Jurkat, Clone E6-1 (cell line): ENCODE results near the gene ARHGAP26.
"Not testable (repeated sequence)": the region's sequence is repeated elsewhere in the genome, so short reads cannot be mapped to it uniquely, and the experiment has no call there.

ENCODE experiments used
- DNase-seq: peaks from one replicate; pipeline ENCODE4 v3.0.0-alpha.2; 2011; ENCODE audit warnings: low read depth, low spot score
- H3K4me3 ChIP-seq: 2 replicates; pipeline ENCODE4 v1.5.1; 2011; ENCODE audit warnings: mild to moderate bottlenecking, low read length, control low read depth, moderate library complexity

The ARHGAP26 gene

GRCh38 chr5:142962174-142962533, 192.0 kb downstream of the ARHGAP26 start:
- no peak overlapping the region for H3K4me3 ChIP-seq
- no peak for DNase-seq

GRCh38 chr5:142965258-142966120, 195.3 kb downstream of the ARHGAP26 start:
- DNase-seq, result not testable (repeated sequence)

GRCh38 chr5:142966121-142966420, 195.9 kb downstream of the ARHGAP26 start:
- DNase-seq, result no peak
- H3K4me3 ChIP-seq, result no peak overlapping the region

More at GRCh38 chr5:142965258-142966120, 195.3 kb downstream of the ARHGAP26 start:
- H3K4me3 ChIP-seq, result not testable (repeated sequence)

DNA sequence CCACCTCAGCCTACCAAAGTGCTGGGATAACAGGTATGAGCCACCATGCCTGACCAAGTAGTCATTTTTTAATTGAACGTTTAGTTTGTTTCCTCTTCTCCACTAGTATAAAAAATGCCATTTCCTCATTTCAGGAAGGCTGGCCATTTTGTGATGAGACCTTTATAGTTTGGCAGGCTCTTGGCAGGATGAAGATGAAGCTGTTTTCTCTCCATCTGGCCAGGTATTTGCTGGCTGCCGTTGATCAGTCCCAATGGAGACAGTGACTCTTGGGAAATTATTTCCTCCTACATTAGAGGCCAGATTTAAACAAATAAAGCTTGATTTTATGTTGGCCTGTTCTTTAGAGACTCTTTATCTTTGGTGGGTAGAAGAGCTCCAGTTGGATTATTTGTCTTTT, 199.0 kb downstream of the ARHGAP26 start:
- no peak for DNase-seq
- no peak overlapping the region for H3K4me3 ChIP-seq

DNA sequence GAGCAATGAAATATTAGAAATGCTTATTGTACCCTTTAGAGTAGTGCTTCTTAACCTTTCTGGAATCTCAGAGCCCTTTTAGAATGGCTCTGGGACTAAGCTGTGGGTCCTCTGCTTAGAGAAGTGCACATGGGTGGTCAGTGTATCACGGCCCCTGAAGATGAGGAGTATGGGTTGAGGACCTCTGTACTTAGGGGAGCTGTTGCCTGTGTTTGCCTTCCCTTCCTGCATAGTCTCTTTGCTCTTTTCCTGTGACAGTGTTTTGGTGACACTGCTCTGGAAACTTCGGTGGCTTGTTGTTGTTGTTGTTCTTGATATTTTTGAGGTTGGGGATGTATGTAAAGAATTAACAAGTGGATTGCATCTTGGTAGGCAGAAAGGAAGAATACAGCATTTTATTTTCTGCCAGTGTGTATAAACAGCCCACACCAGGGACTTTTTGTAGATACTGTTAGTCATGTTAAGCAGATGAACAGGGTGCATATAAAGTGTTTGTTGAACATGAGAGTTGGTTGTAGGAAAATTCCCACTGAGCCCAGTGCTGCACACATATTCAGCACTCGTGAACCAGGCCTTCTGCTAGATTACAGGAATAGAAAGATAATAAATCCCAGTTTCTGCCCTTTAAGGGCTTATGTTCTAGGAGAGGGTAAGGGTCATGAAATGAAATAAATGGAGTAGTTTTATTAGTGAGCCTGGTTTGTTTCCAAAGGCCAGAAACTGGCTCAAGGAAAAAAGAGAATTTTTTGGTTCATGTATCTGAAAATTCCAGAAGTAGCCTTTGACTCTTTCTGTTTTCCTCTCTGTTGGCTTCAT, 199.7 kb downstream of the ARHGAP26 start:
- no peak for DNase-seq

GRCh38 chr5:142970440-142971030, 200.4 kb downstream of the ARHGAP26 start:
- DNase-seq, result no peak
- no peak overlapping the region for H3K4me3 ChIP-seq

More for the DNA sequence above, 199.7 kb downstream of the ARHGAP26 start:
- H3K4me3 ChIP-seq, result no peak overlapping the region

- no peak for DNase-seq
- no peak overlapping the region for H3K4me3 ChIP-seq
Observed at GRCh38 chr5:142971303-142972013, 201.3 kb downstream of the ARHGAP26 start.

GRCh38 chr5:142972064-142972570, 201.9 kb downstream of the ARHGAP26 start:
- no peak for DNase-seq
- H3K4me3 ChIP-seq, result no peak overlapping the region

- no peak for DNase-seq
Observed at GRCh38 chr5:142973932-142974331, 203.8 kb downstream of the ARHGAP26 start.

GRCh38 chr5:142974409-142974808, 204.2 kb downstream of the ARHGAP26 start:
- no peak for DNase-seq

More at GRCh38 chr5:142973932-142974331, 203.8 kb downstream of the ARHGAP26 start:
- no peak overlapping the region for H3K4me3 ChIP-seq

GRCh38 chr5:142976861-142977260, 206.7 kb downstream of the ARHGAP26 start:
- H3K4me3 ChIP-seq, result no peak overlapping the region
- no peak for DNase-seq

More at GRCh38 chr5:142974409-142974808, 204.2 kb downstream of the ARHGAP26 start:
- H3K4me3 ChIP-seq, result no peak overlapping the region

- DNase-seq, result peak; percentile 74
- H3K4me3 ChIP-seq, result no peak overlapping the region
Observed at GRCh38 chr5:142977363-142978051, 207.3 kb downstream of the ARHGAP26 start.

GRCh38 chr5:142978252-142978651, 208.1 kb downstream of the ARHGAP26 start:
- no peak overlapping the region for H3K4me3 ChIP-seq

GRCh38 chr5:142978726-142979125, 208.5 kb downstream of the ARHGAP26 start:
- H3K4me3 ChIP-seq, result no peak overlapping the region
- DNase-seq, result no peak

More at GRCh38 chr5:142978252-142978651, 208.1 kb downstream of the ARHGAP26 start:
- no peak for DNase-seq

- H3K4me3 ChIP-seq, result no peak overlapping the region
- DNase-seq, result no peak
Observed at GRCh38 chr5:142979636-142980035, 209.5 kb downstream of the ARHGAP26 start.

- no peak for DNase-seq
- no peak overlapping the region for H3K4me3 ChIP-seq
Observed at GRCh38 chr5:142981475-142981874, 211.3 kb downstream of the ARHGAP26 start.

DNA sequence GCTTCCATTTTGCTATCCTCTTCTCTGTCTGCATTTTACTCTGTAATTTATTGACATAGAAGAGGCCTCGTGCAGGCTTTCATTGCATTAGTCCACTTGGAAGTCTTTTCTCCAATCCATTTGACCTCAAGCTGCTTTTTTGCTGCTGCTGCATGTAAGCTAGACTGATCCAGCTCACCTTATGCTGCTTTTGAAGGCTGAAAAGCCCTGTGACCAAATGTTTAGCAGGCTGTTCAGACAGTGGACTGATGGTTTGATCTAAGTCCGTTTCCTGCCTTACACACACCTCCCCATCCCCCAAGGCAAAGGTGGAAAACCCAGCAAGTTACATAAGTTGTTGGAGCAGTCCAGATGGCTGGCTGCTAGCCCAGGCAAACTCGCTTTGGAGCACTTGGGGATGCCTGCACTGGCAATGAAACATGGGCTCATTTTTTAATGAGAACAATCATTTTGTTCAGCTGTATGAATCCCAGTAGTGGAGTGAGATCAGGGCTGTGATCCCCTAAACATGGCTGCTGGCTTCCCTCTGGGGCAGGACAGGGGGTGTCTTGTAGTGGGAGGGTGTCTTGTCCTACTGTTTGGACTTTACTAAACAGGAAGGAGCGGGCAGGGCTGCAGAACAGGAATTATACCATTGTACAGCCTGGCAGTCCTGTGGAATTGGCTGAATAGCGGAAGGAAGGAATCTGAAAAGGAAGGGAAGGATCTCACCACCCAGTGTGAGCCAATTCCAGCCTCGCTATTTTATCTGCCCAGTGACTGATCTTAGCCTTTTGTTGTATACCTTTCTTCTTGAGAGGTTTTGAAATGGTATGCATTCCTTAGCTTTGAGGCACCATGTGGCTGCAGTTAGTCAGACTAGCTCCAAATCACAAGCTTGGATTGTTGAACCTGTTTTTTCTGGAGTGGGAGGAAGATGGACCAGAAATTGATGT, 212.0 kb downstream of the ARHGAP26 start:
- no peak for DNase-seq
- no peak overlapping the region for H3K4me3 ChIP-seq
